AG04449 (cell line): ENCODE results near the gene FUBP3.

Source experiments
- CTCF ChIA-PET: fragments of 350-600 bp; formaldehyde crosslinking; extraction: SDS; loops from one replicate; lab custom pipeline; 2021; ENCODE audit warnings: antibody characterized with exemption; lab: Yijun Ruan, JAX
- POLR2A ChIA-PET: fragments of 400-600, 350-600 bp; formaldehyde crosslinking; extraction: SDS; loops from one replicate; lab custom pipeline; 2020; ENCODE audit warnings: antibody characterized with exemption, inconsistent platforms; lab: Yijun Ruan, JAX
- DNase-seq: peaks from one replicate; pipeline ENCODE4 v3.0.0-alpha.2; 2010; ENCODE audit warnings: low read depth, low spot score
- H3K4me3 ChIP-seq: 2 replicates; pipeline ENCODE4 v1.5.1; 2011; ENCODE audit warnings: low read depth, mild to moderate bottlenecking, control low read depth, low read length
- TF ChIP-seq, protein P1 (sequence below): IDR thresholded peaks from one replicate; pipeline ENCODE4 v1.5.1; 2011; ENCODE audit warnings: mild to moderate bottlenecking, moderate library complexity, low read length, control low read depth, inconsistent platforms; ENCODE audit not compliant: insufficient read depth; ENCODE audit errors: missing control alignments

Gene FUBP3

GRCh38 chr9:130636648-130637020 is 57.3 kb downstream of the FUBP3 start:
- TF ChIP-seq, protein P1, sequence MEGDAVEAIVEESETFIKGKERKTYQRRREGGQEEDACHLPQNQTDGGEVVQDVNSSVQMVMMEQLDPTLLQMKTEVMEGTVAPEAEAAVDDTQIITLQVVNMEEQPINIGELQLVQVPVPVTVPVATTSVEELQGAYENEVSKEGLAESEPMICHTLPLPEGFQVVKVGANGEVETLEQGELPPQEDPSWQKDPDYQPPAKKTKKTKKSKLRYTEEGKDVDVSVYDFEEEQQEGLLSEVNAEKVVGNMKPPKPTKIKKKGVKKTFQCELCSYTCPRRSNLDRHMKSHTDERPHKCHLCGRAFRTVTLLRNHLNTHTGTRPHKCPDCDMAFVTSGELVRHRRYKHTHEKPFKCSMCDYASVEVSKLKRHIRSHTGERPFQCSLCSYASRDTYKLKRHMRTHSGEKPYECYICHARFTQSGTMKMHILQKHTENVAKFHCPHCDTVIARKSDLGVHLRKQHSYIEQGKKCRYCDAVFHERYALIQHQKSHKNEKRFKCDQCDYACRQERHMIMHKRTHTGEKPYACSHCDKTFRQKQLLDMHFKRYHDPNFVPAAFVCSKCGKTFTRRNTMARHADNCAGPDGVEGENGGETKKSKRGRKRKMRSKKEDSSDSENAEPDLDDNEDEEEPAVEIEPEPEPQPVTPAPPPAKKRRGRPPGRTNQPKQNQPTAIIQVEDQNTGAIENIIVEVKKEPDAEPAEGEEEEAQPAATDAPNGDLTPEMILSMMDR = no peak
- no peak overlapping the region for H3K4me3 ChIP-seq
- DNase-seq = no peak
- ChIA-PET POLR2A (no interaction called here), CTCF (no interaction called here)

- DNase-seq = no peak
- CTCF ChIA-PET = interaction anchor here (1.2 kb wide), 1 partner anchor 178 kb away, joined by 3 read pairs; no protein-coding TSS in a partner anchor
- no peak overlapping the region for H3K4me3 ChIP-seq
- POLR2A ChIA-PET = no interaction called here
- TF ChIP-seq, protein P1 = no peak
These were observed 59.1 kb downstream of the FUBP3 start for GRCh38 chr9:130638284-130639123.

- TF ChIP-seq, protein P1 = no peak
- ChIA-PET CTCF (no interaction called here), POLR2A (no interaction called here)
- no peak overlapping the region for H3K4me3 ChIP-seq
- no peak for DNase-seq
These were observed 59.9 kb downstream of the FUBP3 start for GRCh38 chr9:130639124-130639765.

DNA sequence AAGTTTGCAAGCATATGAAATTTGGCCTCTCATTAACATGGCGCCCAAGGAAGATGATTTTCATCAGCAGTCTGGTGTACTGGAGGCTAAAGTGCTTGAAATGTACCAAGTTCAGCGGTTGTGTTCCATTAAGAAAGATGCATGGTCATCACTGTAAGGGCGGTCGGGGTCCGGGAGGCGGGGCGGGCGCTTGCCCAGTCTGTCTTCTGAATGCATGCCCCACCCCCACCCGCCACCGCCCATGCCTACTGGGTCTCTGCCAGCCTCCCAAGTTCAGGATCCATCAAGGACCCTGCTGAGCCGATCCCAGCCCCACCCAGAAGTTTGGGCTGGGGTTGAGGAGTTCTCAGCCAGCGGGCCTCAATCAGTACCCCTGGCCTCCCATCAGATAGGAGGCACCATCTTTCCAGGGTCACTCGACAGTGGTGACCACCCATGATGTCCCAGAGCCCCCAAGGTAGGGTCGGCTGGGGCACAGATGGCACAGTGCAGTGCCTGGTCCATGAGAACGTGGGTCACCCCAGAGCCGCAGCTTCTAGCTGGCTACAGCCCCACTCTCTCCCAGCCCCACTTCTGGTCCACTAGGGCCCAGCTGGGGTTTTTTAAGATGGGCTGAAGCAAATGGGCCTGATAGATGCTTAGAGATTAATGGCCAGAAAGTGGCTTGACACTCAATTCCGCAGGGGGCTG is 60.6 kb downstream of the FUBP3 start:
- TF ChIP-seq, protein P1 = no peak
- H3K4me3 ChIP-seq = no peak overlapping the region
- CTCF ChIA-PET = no interaction called here
- POLR2A ChIA-PET = no interaction called here
- DNase-seq = no peak

- TF ChIP-seq, protein P1 = no peak
- H3K4me3 ChIP-seq = no peak overlapping the region
- ChIA-PET POLR2A (no interaction called here), CTCF (no interaction called here)
- no peak for DNase-seq
These were observed 61.3 kb downstream of the FUBP3 start for GRCh38 chr9:130640681-130641080.

- H3K4me3 ChIP-seq = no peak overlapping the region
- ChIA-PET CTCF (no interaction called here), POLR2A (no interaction called here)
- DNase-seq = no peak
- TF ChIP-seq, protein P1 = no peak
These were observed 63.5 kb downstream of the FUBP3 start for GRCh38 chr9:130642926-130643325.
